ENCODE results near the gene SHISA5.
"Not testable (repeated sequence)": the region's sequence is repeated elsewhere in the genome, so short reads cannot be mapped to it uniquely, and the experiment has no call there.

SHISA5 gene

GRCh38 chr3:48519277-48519643 lies 15.3 kb upstream of the SHISA5 start:
- DNase-seq (ENCODE audit: low read depth, low spot score), result no peak

GRCh38 chr3:48518638-48519276 lies 14.8 kb upstream of the SHISA5 start:
- DNase-seq (ENCODE audit: low read depth, low spot score), result no peak

GRCh38 chr3:48518069-48518468 lies 14.1 kb upstream of the SHISA5 start:
- DNase-seq (ENCODE audit: low read depth, low spot score), result no peak

GRCh38 chr3:48516571-48516970 lies 12.6 kb upstream of the SHISA5 start:
- DNase-seq (ENCODE audit: low read depth, low spot score), result no peak

- DNase-seq (ENCODE audit: low read depth, low spot score), result no peak
Measured at GRCh38 chr3:48514431-48515227, 10.7 kb upstream of the SHISA5 start.

DNA sequence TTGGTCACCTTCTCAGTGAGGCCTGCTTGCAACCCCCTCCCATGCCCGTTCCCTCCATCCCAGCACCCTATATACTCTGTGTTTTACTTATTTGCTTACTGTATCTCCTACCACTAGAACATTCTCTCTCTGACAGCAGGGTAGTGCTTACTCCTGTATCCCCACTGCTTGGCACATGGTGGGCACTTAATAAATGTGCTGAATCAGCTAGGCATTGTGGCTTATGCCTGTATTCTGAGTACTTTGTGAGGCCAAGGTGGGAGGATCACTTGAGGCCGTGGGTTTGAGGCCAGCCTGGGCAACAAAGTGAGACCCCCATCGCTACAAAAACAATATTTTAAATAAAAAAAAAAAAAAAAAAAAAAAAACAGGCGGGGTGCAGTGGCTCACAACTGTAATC lies 7.6 kb upstream of the SHISA5 start:
- no peak for DNase-seq (ENCODE audit: low read depth, low spot score)

DNA sequence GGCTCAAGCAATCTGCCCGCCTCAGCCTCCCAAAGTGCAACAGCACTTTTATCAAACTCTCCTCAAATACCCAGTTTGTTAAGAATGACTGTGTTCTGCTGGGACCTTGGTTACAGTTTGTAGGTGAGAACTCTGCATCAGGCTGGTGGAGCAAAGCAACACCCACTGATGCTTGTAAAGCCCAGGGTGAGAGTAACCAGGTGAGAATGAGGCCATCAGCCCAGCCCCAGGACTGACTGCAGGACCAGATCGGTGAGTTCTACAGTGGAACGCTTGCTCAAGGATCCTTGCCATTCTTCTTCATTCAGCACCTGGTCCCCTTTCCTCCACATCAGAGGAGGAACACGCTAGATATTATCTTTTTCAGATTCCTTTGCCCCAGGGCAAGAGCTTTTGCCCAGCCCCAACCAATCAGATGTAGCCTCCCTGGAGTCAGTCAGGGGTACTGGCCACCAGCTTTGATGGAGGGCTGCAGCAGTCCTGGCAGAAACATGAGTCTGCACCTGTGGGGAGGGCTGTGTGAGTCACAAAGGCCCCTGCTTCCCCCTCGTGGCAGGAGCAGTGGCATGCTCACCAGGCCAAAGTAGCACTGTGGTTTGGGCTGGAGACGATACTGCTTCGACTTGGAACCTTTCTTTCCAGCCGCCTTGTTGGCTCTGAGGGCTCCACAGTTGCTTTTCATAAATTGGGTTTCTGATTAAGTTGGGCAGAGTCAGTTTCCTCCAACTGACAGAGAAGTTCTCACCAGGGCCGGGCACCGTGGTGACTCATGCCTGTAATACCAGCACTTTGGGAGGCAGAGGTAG lies 3.5 kb upstream of the SHISA5 start:
- DNase-seq (ENCODE audit: low read depth, low spot score), result peak; percentile 79

DNA sequence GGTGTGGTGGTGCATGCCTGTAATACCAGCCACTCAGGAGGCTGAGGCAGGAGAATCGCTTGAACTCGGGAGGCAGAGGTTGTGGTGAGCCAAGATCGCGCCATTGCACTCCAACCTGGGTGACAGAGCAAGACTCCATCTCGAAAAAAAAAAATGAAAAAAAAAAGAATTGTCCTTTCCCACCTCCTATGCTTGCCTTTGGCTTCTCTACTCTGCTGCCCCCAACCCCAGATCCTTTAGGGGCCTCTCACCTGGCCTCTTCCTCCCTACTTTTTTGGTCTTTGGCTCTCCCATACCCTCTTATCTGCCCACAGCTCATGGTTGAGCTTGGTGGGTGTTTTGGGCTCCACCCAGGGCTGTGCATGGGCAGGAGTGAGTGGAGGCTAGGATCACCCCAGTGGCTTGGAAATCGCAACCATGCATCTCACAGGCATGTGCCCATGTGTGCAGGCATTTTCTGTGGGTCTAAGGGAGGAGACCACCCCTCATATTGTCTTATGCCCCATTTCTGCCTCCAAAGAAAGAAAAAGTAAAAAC lies 2.1 kb upstream of the SHISA5 start:
- DNase-seq (ENCODE audit: low read depth, low spot score), result no peak

GRCh38 chr3:48505146-48505545 lies 1.2 kb upstream of the SHISA5 start:
- no peak for DNase-seq (ENCODE audit: low read depth, low spot score)

DNA sequence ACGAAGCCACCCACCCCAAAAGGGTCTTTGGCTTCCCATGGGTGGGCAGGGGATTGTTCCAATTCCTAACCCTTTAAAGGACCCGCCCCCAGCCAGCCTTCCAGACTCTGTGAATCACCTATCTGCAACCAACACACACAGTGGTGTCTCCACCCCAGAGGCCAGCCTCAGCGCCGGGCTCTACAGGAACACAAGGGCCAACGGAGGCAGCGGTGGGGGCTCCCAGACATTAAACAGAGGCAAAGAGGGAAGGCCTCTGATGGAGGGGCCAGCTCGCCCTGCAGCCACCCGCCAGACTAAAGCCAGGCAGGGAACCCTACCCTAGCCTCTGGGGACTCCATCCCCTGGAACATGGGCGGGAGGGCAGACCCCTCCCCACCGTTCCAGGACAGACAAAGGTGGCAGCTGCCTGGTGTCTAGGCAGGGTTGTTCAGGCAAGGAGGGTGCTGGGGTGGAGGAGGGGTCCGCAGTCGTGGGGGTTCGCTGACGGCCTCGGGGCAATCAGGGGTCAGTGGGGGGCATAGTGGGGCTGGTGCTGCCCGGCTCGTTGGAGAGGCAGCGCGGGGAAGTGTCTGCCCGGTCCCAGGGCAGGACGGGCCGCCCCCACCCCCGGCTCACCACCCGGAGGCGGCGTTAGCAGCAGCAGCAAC lies 448 bp downstream of the SHISA5 start:
- DNase-seq (ENCODE audit: low read depth, low spot score), result no peak

DNA sequence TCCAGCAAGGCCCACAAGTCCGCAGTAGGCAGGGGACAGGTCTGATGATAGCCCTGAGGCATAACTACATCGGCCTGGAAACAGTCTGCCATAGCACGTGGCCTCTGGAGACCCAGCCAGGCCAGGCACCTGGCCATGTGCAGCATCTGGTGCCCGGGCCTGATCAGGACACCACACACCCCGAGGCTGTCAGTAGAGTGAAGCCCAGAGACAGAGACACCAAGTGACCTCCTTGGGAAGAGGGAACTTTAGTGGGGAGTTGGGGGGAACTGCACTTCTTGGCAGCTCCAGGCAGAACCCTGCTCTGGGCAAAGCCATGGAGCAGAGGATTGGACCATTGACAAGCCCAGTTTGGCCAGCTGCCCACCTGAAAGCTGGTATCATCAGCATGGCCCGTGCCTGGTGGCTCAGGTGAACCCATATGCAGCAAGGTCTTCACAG lies 1.2 kb downstream of the SHISA5 start:
- no peak for DNase-seq (ENCODE audit: low read depth, low spot score)

DNA sequence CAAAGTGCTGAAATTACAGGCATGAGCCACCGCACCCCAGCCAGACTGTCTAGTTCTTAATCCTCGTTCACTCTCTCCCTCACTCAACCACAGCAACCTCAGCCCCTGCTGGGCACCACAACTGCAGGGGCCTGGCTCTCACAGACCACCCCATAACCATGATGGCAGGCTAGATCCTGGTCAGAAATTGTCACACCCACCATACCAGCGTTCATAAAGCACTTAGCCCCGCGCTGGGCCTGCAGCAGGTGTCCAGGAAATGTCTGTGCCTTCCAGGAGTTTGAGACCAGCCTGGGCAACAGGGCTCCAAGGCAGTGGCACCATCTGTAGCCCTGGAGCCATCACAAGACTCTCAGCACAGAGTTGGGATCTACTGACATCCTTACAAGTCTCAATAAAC lies 1.9 kb downstream of the SHISA5 start:
- no peak for DNase-seq (ENCODE audit: low read depth, low spot score)

DNA sequence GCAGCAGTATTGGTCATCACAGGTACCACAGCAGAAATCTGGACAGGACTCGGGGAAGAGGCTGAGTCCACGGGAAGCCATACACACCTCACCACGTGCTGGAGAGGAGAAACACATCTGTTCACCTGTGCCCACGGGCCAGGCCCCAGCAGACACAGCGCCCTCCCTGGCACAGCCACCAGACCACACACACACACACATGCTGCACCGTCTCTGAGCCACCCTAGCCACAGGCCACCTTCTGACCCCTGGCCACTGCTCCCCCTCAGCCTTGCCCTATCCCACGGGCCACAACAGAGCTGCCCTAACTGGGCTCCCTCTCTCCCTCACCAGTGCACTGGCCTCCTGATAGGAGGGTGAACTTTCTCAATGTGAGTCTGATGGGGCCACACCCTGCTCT lies 2.8 kb downstream of the SHISA5 start:
- DNase-seq (ENCODE audit: low read depth, low spot score), result no peak

- no peak for DNase-seq (ENCODE audit: low read depth, low spot score)
Measured at GRCh38 chr3:48500656-48501055, 3.3 kb downstream of the SHISA5 start.

DNA sequence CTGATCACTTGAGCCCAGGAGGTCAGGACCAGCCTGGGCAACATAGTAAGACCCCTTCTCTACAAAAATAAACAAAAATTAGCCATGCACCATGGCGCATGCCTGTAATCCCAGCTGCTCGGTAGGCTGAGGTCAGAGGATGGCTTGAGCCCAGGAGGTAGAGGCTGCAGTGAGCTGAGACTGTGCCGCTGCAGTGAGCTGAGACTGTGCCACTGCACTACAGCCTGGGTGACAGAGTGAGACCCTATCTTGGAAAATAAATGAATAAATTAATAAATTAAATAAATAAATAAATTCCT lies 10.8 kb downstream of the SHISA5 start:
- no peak for DNase-seq (ENCODE audit: low read depth, low spot score)

- DNase-seq (ENCODE audit: low read depth, low spot score), result no peak
Measured at GRCh38 chr3:48492461-48493202, 11.3 kb downstream of the SHISA5 start.

- DNase-seq (ENCODE audit: low read depth, low spot score), result no peak
Measured at GRCh38 chr3:48486952-48487351, 17.0 kb downstream of the SHISA5 start.

DNA sequence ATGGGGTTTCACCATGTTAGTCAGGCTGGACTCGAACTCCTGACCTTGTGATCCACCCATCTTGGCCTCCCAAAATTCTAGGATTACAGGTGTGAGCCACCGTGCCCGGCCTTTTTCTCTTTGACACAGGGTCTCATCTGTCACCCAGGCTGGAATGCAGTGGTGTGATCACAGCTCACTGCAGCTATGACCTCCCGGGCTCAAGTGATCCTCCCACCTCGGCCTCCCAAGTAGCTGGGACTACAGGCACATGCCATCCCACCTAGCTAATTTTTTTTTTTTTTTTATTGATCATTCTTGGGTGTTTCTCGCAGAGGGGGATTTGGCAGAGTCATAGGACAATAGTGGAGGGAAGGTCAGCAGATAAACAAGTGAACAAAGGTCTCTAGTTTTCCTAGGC lies 21.2 kb downstream of the SHISA5 start:
- DNase-seq (ENCODE audit: low read depth, low spot score), result not testable (repeated sequence)

DNA sequence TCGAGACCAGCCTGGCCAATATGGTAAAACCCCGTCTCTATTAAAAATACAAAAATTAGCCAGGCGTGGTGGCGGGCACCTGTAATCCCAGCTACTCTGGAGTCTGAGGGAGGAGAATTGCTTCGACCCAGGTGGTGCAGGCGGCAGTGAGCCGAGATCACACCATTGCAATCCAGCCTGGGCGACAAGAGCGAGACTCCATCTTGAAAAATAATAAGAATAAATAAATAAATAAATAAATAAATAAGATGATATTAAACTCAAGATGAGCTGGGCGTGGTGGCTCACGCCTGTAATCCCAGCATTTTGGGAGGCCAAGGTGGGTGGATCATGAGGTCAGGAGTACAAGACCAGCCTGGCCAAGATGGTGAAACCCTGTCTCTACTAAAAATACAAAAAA lies 23.1 kb downstream of the SHISA5 start:
- DNase-seq (ENCODE audit: low read depth, low spot score), result not testable (repeated sequence)

DNA sequence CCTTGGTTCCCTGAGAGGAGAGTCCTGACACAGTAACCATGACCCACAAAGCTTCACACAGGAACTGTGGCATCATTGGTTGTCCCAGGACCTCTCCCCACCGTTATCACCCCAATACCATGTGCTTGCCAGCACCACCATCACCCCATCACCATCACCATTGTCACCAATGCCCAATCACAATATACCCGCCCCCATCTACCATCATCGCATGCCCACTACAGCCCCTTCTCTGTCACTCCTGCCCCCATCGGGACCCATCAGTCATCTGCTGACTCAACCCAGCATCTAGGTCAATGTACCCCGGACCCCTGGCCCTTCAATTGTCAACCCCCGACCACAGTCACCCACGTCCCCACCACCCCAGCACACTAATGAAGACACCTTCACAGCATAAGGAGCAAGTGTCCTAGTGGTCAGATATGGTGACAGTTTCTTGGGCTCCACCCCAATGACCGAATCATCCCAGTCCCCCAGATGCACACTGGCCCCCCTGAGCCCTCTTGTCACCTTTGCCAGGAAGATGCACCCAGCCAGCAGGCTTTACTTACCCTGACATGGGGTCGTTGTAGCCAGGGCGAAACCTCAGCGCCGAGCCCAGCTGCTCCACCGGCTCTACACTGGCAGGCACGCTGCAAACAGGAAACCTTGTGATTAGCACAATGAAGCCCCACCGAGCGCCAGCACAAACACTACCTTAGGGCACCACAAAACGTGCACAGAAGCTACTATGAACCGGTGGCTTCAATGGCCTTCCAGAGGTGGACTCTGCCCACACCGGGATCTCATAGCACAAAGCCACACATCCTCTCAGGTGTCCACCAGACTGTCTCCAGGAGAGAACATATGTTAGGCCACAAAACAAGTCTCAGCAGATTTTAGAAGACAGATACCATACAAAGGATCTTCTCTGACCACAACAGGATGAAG lies 25.1 kb downstream of the SHISA5 start:
- DNase-seq (ENCODE audit: low read depth, low spot score), result no peak

Measured in iPS DF 19.7 (cell line).